ENCODE measurements around the gene ADAMTS12. TPM values are rescaled to one million over a fixed set of nuclear protein-coding genes. Genes with fewer than 3 reads are reported as not detected.
A peak's percentile ranks its signal among the peaks of the same experiment; 100 is the strongest.
"Not testable (repeated sequence)": the region's sequence is repeated elsewhere in the genome, so short reads cannot be mapped to it uniquely, and the experiment has no call there.

The ADAMTS12 gene
- total RNA-seq, 1 experiment from 2014 or later, result 0.18 TPM

DNA sequence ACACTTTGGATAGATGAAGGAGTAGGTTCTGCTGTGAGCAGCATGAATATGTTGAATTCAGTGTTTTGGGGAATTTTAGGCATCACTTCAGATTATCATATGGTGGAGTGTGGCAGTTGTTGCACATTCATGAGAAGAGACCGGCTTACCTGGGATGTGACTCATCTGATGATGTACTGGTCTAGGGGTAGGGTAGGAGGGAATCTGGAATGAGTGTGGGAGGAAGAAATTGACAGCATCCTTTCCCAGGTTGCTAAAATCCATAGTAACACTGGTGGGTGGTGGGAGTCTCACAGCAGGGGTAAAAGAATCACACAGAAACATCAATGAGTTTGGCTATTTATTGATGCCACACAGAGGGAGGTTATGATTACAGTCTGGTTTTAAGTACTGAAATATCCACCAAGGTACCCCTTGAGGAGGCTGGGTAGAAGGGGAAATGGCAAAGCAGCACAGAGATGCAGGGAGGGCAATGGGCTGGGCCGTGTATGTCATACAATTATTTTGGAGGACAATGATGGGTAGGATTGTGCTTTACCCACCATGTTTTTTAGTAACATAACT is 368.5 kb downstream of the ADAMTS12 start:
- Histone ChIP-seq H3K27me3 (ENCODE audit: low read length) (no peaks in the 10 kb centered on the region), H3F3A (ENCODE audit: low read length, unreplicated experiment) (no peaks in the 10 kb centered on the region), H3K4me3 (ENCODE audit: low read length) (no peak overlapping the region), H3K9me2 (replicated peaks; ENCODE audit: low read length) (no peaks in the 10 kb centered on the region), H3K79me2 (ENCODE audit: low read length) (no peaks in the 10 kb centered on the region), H3K9me3 (ENCODE audit: low read length) (no peaks in the 10 kb centered on the region), H3K36me3 (ENCODE audit: low read depth, low read length) (no peaks in the 10 kb centered on the region), H3K9ac (ENCODE audit: low read length) (no peak overlapping the region), H3K4me2 (ENCODE audit: low read length) (no peak overlapping the region), H3K4me1 (ENCODE audit: insufficient read depth, low read length) (no peaks in the 10 kb centered on the region), H3K27ac (ENCODE audit: low read length) (no peak overlapping the region), H2AFZ (ENCODE audit: low read length) (no peak overlapping the region), H4K20me1 (ENCODE audit: low read length) (no peaks in the 10 kb centered on the region)
- intact Hi-C loops (cut with micrococcal nuclease), result no loop called here
- TF ChIP-seq EZH2phosphoT487 (IDR thresholded peaks at IDR 0.05; ENCODE audit: borderline replicate concordance, low read length), result no peak
- TF ChIP-seq EZH2 (IDR thresholded peaks at IDR 0.05; ENCODE audit: low read length, unreplicated experiment), result no peak
- TF ChIP-seq CTCF (conservative IDR thresholded peaks at IDR 0.05; ENCODE audit: low read depth, low read length), result no peak
- ATAC-seq (no peak), DNase-seq (peak; percentile 13)
- ChIA-PET CTCF (no interaction called here), POLR2A (ENCODE audit: unreplicated experiment) (no interaction called here)
- no TSS peak for BruUV-seq (replicated peaks)

GRCh38 chr5:33516421-33516820 is 375.4 kb downstream of the ADAMTS12 start:
- no peaks in the 10 kb centered on the region for H3K9me2 ChIP-seq (replicated peaks; ENCODE audit: low read length)
- CTCF ChIA-PET, result no interaction called here
- intact Hi-C loops (cut with micrococcal nuclease), result no loop called here

DNA sequence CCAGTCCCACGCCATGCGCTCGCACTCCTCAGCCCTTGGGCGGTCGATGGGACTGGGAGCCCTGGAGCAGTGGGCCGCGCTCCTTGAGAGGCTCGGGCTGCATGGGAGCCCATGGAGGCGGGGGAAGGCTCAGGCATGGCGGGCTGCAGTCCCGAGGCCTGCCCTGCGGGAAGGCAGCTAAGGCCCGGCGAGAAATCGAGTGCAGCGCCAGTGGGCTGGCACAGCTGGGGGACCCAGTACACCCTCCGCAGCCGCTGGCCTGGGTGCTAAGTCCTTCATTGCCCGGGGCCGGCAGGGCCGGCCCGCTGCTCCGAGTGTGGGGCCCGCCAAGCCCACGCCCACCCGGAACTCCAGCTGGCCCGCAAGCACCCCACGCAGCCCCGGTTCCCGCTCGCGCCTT is 376.4 kb downstream of the ADAMTS12 start:
- intact Hi-C loops (cut with micrococcal nuclease), result not testable (repeated sequence)

More at GRCh38 chr5:33516421-33516820, 375.4 kb downstream of the ADAMTS12 start:
- Histone ChIP-seq H3K27me3 (ENCODE audit: low read length) (no peaks in the 10 kb centered on the region), H3K9ac (ENCODE audit: low read length) (no peak overlapping the region), H4K20me1 (ENCODE audit: low read length) (no peaks in the 10 kb centered on the region), H3K9me3 (ENCODE audit: low read length) (no peaks in the 10 kb centered on the region), H3K27ac (ENCODE audit: low read length) (no peak overlapping the region), H3K36me3 (ENCODE audit: low read depth, low read length) (no peaks in the 10 kb centered on the region), H2AFZ (ENCODE audit: low read length) (no peak overlapping the region), H3K4me3 (ENCODE audit: low read length) (no peak overlapping the region), H3F3A (ENCODE audit: low read length, unreplicated experiment) (no peaks in the 10 kb centered on the region), H3K79me2 (ENCODE audit: low read length) (no peaks in the 10 kb centered on the region), H3K4me1 (ENCODE audit: insufficient read depth, low read length) (no peaks in the 10 kb centered on the region), H3K4me2 (ENCODE audit: low read length) (no peak overlapping the region)
- ATAC-seq (no peak), DNase-seq (no peak)
- POLR2A ChIA-PET (ENCODE audit: unreplicated experiment), result no interaction called here
- BruUV-seq (replicated peaks), result no TSS peak
- TF ChIP-seq CTCF (conservative IDR thresholded peaks at IDR 0.05; ENCODE audit: low read depth, low read length) (no peak), EZH2phosphoT487 (IDR thresholded peaks at IDR 0.05; ENCODE audit: borderline replicate concordance, low read length) (no peak), EZH2 (IDR thresholded peaks at IDR 0.05; ENCODE audit: low read length, unreplicated experiment) (no peak)

More for the DNA sequence above, 376.4 kb downstream of the ADAMTS12 start:
- POLR2A ChIA-PET (ENCODE audit: unreplicated experiment); H3K9me3 ChIP-seq (ENCODE audit: low read length); H3F3A ChIP-seq (ENCODE audit: low read length, unreplicated experiment); H3K9me2 ChIP-seq (replicated peaks; ENCODE audit: low read length); BruUV-seq (replicated peaks); H2AFZ ChIP-seq (ENCODE audit: low read length); H3K27me3 ChIP-seq (ENCODE audit: low read length); H3K4me2 ChIP-seq (ENCODE audit: low read length); DNase-seq; H3K4me1 ChIP-seq (ENCODE audit: insufficient read depth, low read length); H3K27ac ChIP-seq (ENCODE audit: low read length); H3K9ac ChIP-seq (ENCODE audit: low read length); H3K36me3 ChIP-seq (ENCODE audit: low read depth, low read length); ATAC-seq; H3K79me2 ChIP-seq (ENCODE audit: low read length); H3K4me3 ChIP-seq (ENCODE audit: low read length); H4K20me1 ChIP-seq (ENCODE audit: low read length): not testable (repeated sequence)
- CTCF ChIA-PET, result interaction anchor here (0.7 kb wide), 1 partner anchor 21 kb away, joined by 3 read pairs; no protein-coding TSS in a partner anchor
